ENCODE measurements around the gene KIRREL1.

The KIRREL1 gene

DNA sequence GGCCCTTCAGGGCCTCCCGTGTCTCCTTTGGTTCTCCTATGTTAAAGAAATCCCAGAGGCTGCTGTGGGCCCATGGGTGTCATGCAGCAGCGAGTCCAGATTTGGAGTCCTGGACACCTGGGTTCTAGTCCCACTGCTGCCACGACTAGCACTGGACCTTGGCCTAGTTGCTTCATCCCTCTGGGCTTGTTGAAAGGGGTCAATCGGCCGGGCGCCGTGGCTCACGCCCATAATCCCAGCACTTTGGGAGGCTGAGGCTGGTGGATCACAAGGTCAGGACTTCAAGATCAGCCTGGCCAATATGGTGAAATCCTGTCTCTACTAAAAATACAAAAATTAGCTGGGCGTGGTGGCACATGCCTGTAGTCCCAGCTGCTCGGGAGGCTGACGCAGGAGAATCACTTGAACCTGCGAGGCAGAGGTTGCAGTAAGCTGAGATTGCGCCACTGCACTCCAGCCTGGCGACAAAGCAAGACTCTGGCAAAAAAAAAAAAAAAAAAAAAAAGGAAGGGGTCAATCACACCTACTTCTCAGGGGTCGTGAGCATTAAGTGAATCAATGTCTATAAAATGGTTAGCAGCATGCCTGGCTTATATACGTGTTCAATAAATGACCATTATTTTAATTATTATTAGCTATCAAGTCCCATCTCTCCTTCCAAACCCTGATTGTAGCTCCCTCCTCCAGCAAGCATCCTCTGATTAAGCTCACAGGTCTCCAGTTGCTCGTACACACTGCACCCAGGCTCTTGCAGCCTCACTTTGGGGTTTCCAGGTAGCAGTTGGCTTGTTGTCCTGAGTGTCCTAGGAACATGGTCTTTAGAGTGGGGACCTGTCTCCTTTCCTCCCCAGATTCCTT is 43.8 kb downstream of the KIRREL1 start:
- no peak for DNase-seq

GRCh38 chr1:158037866-158038359 is 44.5 kb downstream of the KIRREL1 start:
- no peak for DNase-seq

GRCh38 chr1:158038793-158039192 is 45.3 kb downstream of the KIRREL1 start:
- DNase-seq: no peak

DNA sequence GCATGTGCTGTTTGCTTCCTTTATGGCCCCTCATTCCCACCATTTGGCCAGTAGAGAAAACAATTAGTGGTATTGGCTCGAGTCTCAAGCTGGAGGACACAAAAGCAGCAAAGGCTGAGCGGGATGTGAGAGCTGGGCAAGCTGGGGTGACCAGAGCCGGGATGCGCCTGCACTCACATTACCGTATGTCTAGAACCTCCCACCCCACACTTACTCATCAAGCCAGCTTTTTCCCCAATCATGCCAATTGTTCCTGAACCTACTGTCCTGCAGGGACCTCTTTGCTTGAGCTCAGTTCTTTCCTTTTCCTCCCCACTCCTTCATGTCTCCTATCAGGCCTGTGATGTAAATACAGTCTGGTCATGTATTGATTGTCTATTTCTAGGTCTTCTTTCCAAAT is 45.9 kb downstream of the KIRREL1 start:
- no peak for DNase-seq

DNA sequence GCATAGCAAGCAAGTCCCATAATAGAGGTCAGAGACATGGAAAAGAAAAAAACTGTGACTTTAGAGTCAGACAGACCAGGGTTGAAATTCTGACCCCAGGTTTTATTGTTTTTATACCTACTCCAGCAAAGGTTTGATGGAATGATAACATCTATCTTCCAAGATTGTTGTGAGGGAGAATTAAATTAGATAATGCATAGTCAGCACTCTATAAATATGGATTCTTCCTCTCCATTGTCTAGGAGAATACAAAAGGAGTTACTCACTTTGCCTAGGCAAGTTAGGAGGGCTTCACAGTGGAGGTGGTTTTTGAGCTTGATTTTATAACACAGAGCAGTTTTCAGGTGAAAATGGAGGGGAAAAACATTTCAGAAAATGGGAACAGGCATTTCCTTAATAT is 46.9 kb downstream of the KIRREL1 start:
- DNase-seq: no peak

DNA sequence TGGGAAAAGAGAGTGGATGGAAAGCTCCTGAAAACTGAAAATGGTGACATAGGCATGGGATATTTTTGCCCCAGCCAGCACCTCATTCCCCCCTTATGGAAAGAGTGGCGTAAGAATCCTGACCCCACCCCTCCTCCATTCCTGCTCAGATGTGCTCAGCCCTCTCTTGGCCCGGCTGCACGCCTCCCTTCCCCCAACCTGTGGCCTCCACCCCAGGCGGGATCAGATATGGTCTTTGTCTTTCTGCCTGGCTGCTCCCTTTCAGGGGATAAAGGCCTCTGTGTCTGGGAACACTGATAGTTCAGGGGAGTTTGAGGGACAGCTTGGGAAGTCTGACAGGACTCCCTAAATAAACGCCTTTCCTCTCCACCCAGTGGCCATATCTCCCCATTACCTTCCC is 49.8 kb downstream of the KIRREL1 start:
- DNase-seq: no peak

- DNase-seq: no peak
Observed at GRCh38 chr1:158045639-158046038, 52.2 kb downstream of the KIRREL1 start.

- no peak for DNase-seq
Observed at GRCh38 chr1:158046715-158047510, 53.5 kb downstream of the KIRREL1 start.

DNA sequence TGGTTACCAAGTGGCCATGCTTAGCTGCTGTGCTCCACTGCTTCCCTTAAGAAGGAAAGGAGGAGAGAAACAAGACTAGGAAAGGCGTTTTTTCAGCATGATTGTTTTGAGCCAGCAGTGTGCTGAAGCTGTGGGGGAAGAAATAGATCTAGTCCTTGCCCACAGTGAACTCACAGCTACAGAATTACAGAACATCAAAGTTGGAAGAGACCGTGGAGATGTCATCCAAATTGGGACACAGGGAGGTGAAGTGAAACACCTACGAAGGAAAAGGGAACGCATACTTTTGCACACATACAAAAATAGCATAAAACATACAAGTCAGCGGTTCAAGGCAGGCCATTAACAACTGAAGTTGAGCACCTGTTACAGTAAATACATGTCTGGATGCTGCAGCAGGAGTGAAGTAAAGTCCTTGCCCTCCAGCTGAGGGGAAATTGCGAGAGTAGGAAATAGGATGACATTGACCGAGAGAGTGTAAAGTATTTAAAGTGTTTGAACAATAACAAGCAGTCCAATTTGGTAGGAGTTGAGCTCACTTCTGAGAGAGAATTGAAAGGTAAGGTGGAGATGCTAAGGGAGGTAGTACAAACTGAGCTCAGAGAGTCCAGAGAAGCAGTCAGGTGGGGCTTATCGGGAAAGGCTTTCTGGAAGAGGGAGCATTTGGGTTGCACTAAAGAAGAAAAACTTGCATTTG is 55.1 kb downstream of the KIRREL1 start:
- no peak for DNase-seq

DNA sequence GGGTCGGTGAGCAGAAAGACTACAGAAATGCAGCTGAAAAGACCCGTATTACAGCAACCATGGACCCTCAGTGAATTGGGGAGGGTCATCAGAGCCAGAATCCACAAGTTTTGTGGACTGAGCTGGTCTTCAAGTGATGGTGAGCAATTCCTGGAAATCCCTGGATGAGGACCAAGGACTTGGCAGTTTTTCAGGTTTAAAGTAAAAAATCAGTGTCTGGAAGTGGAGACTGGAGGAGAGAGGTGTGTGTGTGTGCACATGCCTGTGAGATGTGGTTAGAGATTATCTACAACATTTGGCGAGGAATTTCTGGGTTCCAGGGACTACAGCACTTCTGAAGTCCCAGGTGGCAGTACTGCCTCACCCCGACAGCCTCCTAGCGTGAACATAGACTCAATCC is 56.4 kb downstream of the KIRREL1 start:
- no peak for DNase-seq

GRCh38 chr1:158053276-158053675 is 59.8 kb downstream of the KIRREL1 start:
- DNase-seq: no peak

- DNase-seq: no peak
Observed at GRCh38 chr1:158054721-158055120, 61.3 kb downstream of the KIRREL1 start.

- no peak for DNase-seq
Observed at GRCh38 chr1:158055854-158056253, 62.4 kb downstream of the KIRREL1 start.

- DNase-seq: no peak
Observed at GRCh38 chr1:158056498-158056897, 63.1 kb downstream of the KIRREL1 start.

- DNase-seq: no peak
Observed at GRCh38 chr1:158058237-158058985, 65.0 kb downstream of the KIRREL1 start.

GRCh38 chr1:158059984-158060383 is 66.5 kb downstream of the KIRREL1 start:
- DNase-seq: no peak

DNA sequence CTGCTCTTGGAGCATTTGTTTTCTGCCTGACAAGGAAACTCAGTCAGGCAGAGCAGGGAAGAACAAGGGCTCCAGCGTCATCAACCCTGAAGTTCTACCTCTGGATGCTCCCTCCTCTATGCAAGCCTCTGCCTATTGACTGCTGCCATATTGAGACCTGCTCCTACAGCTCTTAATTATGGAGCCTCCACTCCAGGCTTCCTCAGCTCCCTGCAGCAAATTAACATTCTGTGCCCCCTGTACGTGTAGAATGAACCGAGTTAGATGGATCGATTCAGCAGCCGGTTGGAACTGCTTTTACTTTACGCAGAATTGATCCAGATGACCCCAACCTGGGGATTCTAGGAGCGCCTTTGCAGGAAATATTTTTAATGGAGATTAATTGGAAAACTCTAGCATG is 68.7 kb downstream of the KIRREL1 start:
- no peak for DNase-seq

DNA sequence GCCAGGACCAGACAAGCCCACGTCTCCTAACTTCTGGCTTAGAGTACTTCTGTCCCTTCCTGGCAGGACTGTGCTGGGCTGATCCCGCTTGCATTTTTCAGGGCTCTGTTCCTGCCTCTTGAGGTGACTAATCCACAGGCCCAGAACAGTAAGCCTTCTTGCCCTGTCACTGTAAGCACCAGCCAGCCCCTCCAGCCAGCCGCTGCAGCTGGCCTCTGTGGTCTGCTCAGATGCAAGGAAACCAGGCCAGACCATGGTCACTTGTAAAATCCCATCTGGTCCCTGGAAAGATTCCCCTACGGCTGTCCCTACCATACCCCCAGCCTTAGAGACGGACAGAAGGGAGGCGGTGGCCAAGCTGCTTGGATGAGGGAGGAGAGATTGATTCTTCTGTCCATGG is 74.2 kb downstream of the KIRREL1 start:
- DNase-seq: no peak

DNA sequence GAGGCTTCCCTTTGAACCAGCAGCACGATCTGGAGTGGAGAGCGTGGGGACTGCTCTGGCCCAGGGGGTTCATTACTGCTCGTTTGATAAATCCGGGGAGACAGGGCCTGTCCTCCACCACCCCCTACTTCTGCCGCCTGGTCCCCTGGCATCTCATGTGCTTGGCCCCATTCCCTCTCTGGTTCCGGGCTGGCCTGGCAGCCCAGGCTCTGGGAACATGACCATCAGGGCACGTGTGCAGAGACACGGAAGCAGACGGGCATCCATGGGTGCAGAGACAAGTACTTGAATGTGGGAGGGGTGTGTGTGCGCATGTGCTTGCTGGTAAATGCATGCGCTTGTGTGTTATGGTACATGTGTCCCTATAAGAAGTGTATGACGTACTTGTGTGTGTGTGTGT is 75.5 kb downstream of the KIRREL1 start:
- DNase-seq: no peak

- no peak for DNase-seq
Observed at GRCh38 chr1:158071138-158071537, 77.7 kb downstream of the KIRREL1 start.

DNA sequence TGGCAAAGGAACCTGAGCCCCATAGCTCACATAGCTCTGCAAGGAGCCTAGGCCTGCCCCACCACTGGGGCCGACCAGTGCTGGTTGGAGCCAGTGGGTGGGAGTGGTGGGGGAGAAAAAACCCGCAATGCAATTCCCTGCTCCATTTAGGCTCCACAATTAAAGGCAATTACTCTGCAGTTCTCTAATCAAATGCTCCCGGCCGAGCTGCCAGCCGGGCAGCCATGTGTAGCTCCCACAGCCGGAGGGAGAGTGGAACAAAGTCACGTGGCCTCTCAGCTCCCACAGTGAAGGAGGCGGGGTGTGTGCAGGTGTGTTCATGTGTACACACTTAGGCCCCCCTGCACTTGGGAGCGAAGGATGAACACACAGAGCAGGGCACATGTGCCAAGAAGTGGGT is 81.6 kb downstream of the KIRREL1 start:
- DNase-seq: no peak

DNA sequence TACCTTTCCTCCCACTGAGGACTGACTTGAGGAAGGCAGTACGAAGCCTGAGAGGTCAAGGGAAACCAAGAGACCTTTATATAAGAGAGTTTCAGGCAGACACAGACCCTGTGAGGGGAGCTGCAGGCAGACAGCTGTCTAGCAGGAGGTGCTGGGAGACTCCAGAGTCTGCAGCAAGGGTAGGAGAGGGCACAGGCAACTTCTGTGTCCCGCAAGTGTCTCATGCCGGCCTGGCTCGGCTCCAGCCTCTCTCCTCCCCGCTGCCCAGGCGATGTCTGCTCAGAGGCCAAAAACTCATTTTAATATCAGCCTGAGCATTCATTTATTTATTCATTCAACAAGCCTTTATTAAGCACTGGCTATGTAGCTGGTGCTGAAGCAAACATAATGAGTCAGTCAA is 83.0 kb downstream of the KIRREL1 start:
- no peak for DNase-seq
